Hepatocyte (in vitro differentiated cells): ENCODE measurements around the gene MED13L. TPM values are rescaled to one million over a fixed set of nuclear protein-coding genes. Genes with fewer than 3 reads are reported as not detected.

Experiments
- DNase-seq: peaks from one replicate; pipeline ENCODE4 v3.0.0-alpha.2; 2016; ENCODE audit warnings: low spot score
- H2AFZ ChIP-seq: fragments of 200-600 bp; sonication (generic); 2 replicates; pipeline ENCODE4 v1.6.0; 2016; ENCODE audit warnings: antibody characterized with exemption, mild to moderate bottlenecking
- H3K27ac ChIP-seq: fragments of 200-600 bp; sonication (generic); 2 replicates; pipeline ENCODE4 v1.5.1; 2016; ENCODE audit warnings: mild to moderate bottlenecking
- H3K27me3 ChIP-seq: fragments of 200-600 bp; sonication (generic); 2 replicates; pipeline ENCODE4 v1.6.1; 2016
- H3K36me3 ChIP-seq: fragments of 200-600 bp; sonication (generic); replicated peaks from 2 replicates; pipeline ENCODE4 v1.5.1; 2016; ENCODE audit warnings: low read depth; ENCODE audit not compliant: insufficient read depth
- H3K4me1 ChIP-seq: fragments of 200-600 bp; sonication (generic); 2 replicates; pipeline ENCODE4 v1.5.1; 2016; ENCODE audit warnings: mild to moderate bottlenecking, moderate library complexity; ENCODE audit not compliant: insufficient read depth
- H3K4me2 ChIP-seq: fragments of 200-600 bp; sonication (generic); 2 replicates; pipeline ENCODE4 v1.6.0; 2016
- H3K4me3 ChIP-seq: fragments of 200-600 bp; sonication (generic); 2 replicates; pipeline ENCODE4 v1.5.1; 2016; ENCODE audit warnings: mild to moderate bottlenecking
- H3K79me2 ChIP-seq: fragments of 200-600 bp; sonication (generic); 2 replicates; pipeline ENCODE4 v1.6.0; 2017; ENCODE audit warnings: mild to moderate bottlenecking
- H3K9me2 ChIP-seq: fragments of 200-600 bp; sonication (generic); replicated peaks from 2 replicates; pipeline ENCODE4 v1.6.0; 2017; ENCODE audit warnings: mild to moderate bottlenecking; ENCODE audit not compliant: insufficient read depth
- H3K9me3 ChIP-seq: fragments of 200-600 bp; sonication (generic); 2 replicates; pipeline ENCODE4 v1.5.1; 2016; ENCODE audit warnings: low read depth, mild to moderate bottlenecking
- H4K20me1 ChIP-seq: fragments of 200-600 bp; sonication (generic); 2 replicates; pipeline ENCODE4 v1.6.0; 2016; ENCODE audit warnings: mild to moderate bottlenecking; ENCODE audit not compliant: insufficient read depth, poor library complexity, severe bottlenecking
- CTCF ChIP-seq: fragments of 200-600 bp; sonication (generic); IDR thresholded peaks from 2 replicates; pipeline ENCODE4 v1.5.1; 2016; ENCODE audit warnings: antibody characterized with exemption, mild to moderate bottlenecking; ENCODE audit not compliant: poor library complexity
- EZH2 ChIP-seq: fragments of 200-600 bp; sonication (generic); IDR thresholded peaks from 2 replicates; pipeline ENCODE4 v1.6.1; 2016; ENCODE audit warnings: antibody characterized with exemption, mild to moderate bottlenecking, borderline replicate concordance
- EZH2phosphoT487 ChIP-seq: fragments of 200-600 bp; sonication (generic); IDR thresholded peaks from one replicate; pipeline ENCODE4 v1.6.1; 2018; ENCODE audit warnings: antibody characterized with exemption, mild to moderate bottlenecking, low read depth, moderate library complexity; ENCODE audit not compliant: unreplicated experiment, severe bottlenecking
- WGBS: methylation state at CpG from one replicate; pipeline ENCODE4 v1.1.6; 2016; ENCODE audit warnings: low lambda C conversion rate; ENCODE audit errors: missing lambda C conversion rate; 5-methylcytosine and 5-hydroxymethylcytosine counted together
- polyA plus RNA-seq: library from polyadenylated mRNA; unstranded; fragments of >200 nt; fragmentation: Nextera tagmentation; extraction: Ambion mirVana; gene quantifications from 2 replicates; pipeline ENCODE4 v1.2.1, GENCODE V29; 2016
- total RNA-seq: library from RNA; depleted of rRNA; stranded (reverse); fragments of >200 nt; gene quantifications from 2 replicates; pipeline ENCODE4 v1.2.3, GENCODE V29; 2014

MED13L gene
- total and polyA plus RNA-seq, 2 experiments from 2014 or later: 23.7 to 135 TPM

GRCh38 chr12:116172224-116172849 lies 105.2 kb downstream of the MED13L start:
- H3K4me2 ChIP-seq: no peak overlapping the region
- TF ChIP-seq EZH2phosphoT487 (no peak), EZH2 (no peak), CTCF (no peak)
- DNase-seq: no peak
- no peaks in the 10 kb centered on the region for H3K9me3 ChIP-seq
- H3K27me3 ChIP-seq: no peaks in the 10 kb centered on the region
- H3K27ac ChIP-seq: no peak overlapping the region
- WGBS: 88% methylated on average over 10 of the region's 10 CpGs
- H4K20me1 ChIP-seq: peaks cover 98% of the 10 kb centered on the region
- no peak overlapping the region for H2AFZ ChIP-seq
- no peaks in the 10 kb centered on the region for H3K36me3 ChIP-seq
- peaks cover 100% of the 10 kb centered on the region for H3K79me2 ChIP-seq
- peaks cover 13% of the 10 kb centered on the region for H3K4me1 ChIP-seq
- H3K9me2 ChIP-seq: no peaks in the 10 kb centered on the region
- no peak overlapping the region for H3K4me3 ChIP-seq

- peaks cover 13% of the 10 kb centered on the region for H3K4me1 ChIP-seq
- 87% methylated on average over 3 of the region's 3 CpGs for WGBS
- no peak overlapping the region for H2AFZ ChIP-seq
- H3K27ac ChIP-seq: no peak overlapping the region
- H4K20me1 ChIP-seq: peaks cover 98% of the 10 kb centered on the region
- H3K79me2 ChIP-seq: peaks cover 100% of the 10 kb centered on the region
- DNase-seq: no peak
- no peak overlapping the region for H3K4me2 ChIP-seq
- no peaks in the 10 kb centered on the region for H3K36me3 ChIP-seq
- no peak for TF ChIP-seq CTCF
- TF ChIP-seq EZH2: no peak
- no peak for TF ChIP-seq EZH2phosphoT487
- no peak overlapping the region for H3K4me3 ChIP-seq
- no peaks in the 10 kb centered on the region for H3K27me3 ChIP-seq
- H3K9me3 ChIP-seq: no peaks in the 10 kb centered on the region
- no peaks in the 10 kb centered on the region for H3K9me2 ChIP-seq
These were observed 105.9 kb downstream of the MED13L start for GRCh38 chr12:116171549-116171948.

GRCh38 chr12:116169071-116169470 lies 108.4 kb downstream of the MED13L start:
- Histone ChIP-seq H4K20me1 (peaks cover 99% of the 10 kb centered on the region), H3K79me2 (peaks cover 99% of the 10 kb centered on the region), H2AFZ (no peak overlapping the region), H3K4me2 (no peak overlapping the region), H3K9me3 (no peaks in the 10 kb centered on the region), H3K27ac (no peak overlapping the region), H3K36me3 (no peaks in the 10 kb centered on the region), H3K4me3 (no peak overlapping the region), H3K27me3 (no peaks in the 10 kb centered on the region), H3K9me2 (no peaks in the 10 kb centered on the region), H3K4me1 (peaks cover 23% of the 10 kb centered on the region)
- 100% methylated on average over 1 of the region's 1 CpG for WGBS
- TF ChIP-seq CTCF: no peak
- no peak for TF ChIP-seq EZH2
- no peak for TF ChIP-seq EZH2phosphoT487
- DNase-seq: no peak
